Ishikawa (cell line): ENCODE measurements around the gene NPSR1.

Experiments
- CREB1 ChIP-seq: IDR thresholded peaks from 2 replicates; pipeline ENCODE4 v1.6.1; 2012; ENCODE audit warnings: low read depth
- EP300 ChIP-seq: IDR thresholded peaks from 2 replicates; pipeline ENCODE4 v1.6.1; 2012; ENCODE audit warnings: borderline replicate concordance
- RAD21 ChIP-seq: IDR thresholded peaks from 2 replicates; pipeline ENCODE4 v1.6.1; 2012; ENCODE audit warnings: low read depth
- REST ChIP-seq: IDR thresholded peaks from 2 replicates; pipeline ENCODE4 v1.6.1; 2012; ENCODE audit warnings: low read depth, mild to moderate bottlenecking
- TCF12 ChIP-seq: IDR thresholded peaks from 2 replicates; pipeline ENCODE4 v1.6.1; 2012; ENCODE audit warnings: low read depth
- TEAD4 ChIP-seq: IDR thresholded peaks from 2 replicates; pipeline ENCODE4 v1.6.1; 2012
- YY1 ChIP-seq: IDR thresholded peaks from 2 replicates; pipeline ENCODE4 v1.6.1; 2012; ENCODE audit warnings: low read depth
- ZBTB7A ChIP-seq: IDR thresholded peaks from 2 replicates; pipeline ENCODE4 v1.6.1; 2012; ENCODE audit warnings: low read depth

- TF ChIP-seq TCF12 = no peak
- no peak for TF ChIP-seq RAD21
- no peak for TF ChIP-seq EP300
- no peak for TF ChIP-seq REST
- no peak for TF ChIP-seq TEAD4
- no peak for TF ChIP-seq CREB1
- TF ChIP-seq YY1 = no peak
- no peak for TF ChIP-seq ZBTB7A
These were observed 164.0 kb downstream of the NPSR1 start for GRCh38 chr7:34821932-34822558.
